ENCODE results near the gene SCO1. TPM values are rescaled to one million over a fixed set of nuclear protein-coding genes. Genes with fewer than 3 reads are reported as not detected.
A peak's percentile ranks its signal among the peaks of the same experiment; 100 is the strongest.
"Not testable (repeated sequence)": the region's sequence is repeated elsewhere in the genome, so short reads cannot be mapped to it uniquely, and the experiment has no call there.

Gene SCO1
- total RNA-seq, 1 experiment from 2014 or later, result 62.4 TPM

DNA sequence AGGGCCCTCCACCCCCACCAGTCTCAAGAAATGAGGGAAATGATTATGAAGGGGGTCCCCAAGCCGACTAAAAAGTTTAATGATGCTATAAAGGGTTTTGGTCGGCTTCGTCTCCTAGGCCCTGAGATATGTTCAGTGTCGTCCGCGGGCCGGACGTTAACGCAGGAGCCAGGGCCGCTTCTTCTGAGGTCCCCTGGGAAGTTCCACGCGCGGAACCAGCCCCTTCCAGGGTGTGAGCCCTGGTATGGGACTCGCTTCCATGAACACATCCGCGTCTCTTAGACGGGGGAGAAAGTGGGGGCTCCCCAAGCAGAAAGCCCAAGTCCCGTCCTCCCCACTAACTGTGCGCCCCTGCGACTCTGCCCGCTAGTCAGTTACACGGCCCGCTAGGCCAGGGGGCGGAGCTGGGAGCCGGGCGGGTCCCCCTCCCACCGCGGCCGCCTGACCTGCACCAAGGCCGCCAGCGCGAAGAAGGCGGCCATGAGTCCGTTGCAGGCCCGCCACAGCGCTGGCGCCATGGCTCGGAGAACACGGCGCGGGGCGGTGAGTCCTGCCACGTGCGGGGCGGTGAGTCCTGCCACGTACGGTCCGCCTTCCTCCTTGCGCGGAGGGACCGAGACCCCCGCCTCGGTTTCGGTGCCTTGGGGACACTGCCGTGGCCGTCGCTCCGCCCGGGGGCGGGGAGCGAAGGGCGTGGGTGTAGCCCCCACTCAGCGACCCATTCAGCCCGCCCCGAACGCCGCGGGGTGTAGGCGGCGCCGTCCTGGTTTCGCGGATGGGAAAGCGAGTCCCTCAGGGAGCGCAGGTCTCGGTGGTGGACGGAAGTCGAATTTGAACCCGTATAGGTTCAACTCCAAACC is 32.2 kb upstream of the SCO1 start, which contains the start of gene TMEM220:
Gene TMEM220, minus strand, starts transcription at position 690 of the 860 bp plus-strand sequence. Its CDS starts 172 bp downstream, at position 518.
- peak; percentile 87 for DNase-seq (ENCODE audit: low read depth, low spot score)
- in situ Hi-C loops (cut with HindIII; ENCODE audit: low pct_unique_long_range_greater_than_20kb, low sequenced_read_pairs), result no loop called here

- in situ Hi-C loops (cut with HindIII; ENCODE audit: low pct_unique_long_range_greater_than_20kb, low sequenced_read_pairs), result no loop called here
Measured at GRCh38 chr17:10728331-10728892, 31.1 kb upstream of the SCO1 start.

DNA sequence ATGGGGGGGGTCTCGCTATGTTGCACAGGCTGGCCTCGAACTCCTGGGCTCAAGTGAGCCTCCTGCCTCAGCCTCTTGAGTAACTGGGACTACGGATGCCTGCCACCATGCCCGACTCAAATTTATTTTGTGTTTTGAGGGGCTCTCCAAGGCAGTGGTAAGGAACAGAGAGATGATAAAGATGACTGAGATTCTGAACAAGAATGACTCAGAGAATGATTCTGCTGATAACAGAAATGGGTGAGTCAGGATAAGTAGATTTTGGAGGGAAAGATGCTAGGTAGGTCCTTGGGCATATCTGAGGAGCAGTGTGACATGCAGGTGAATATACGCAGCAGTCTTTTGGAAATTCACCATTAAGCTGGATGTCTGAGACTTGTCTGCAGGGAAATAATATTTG is 29.9 kb upstream of the SCO1 start:
- in situ Hi-C loops (cut with HindIII; ENCODE audit: low pct_unique_long_range_greater_than_20kb, low sequenced_read_pairs), result no loop called here
- DNase-seq (ENCODE audit: low read depth, low spot score), result no peak

More at GRCh38 chr17:10728331-10728892, 31.1 kb upstream of the SCO1 start:
- DNase-seq (ENCODE audit: low read depth, low spot score), result no peak

GRCh38 chr17:10726196-10726595 is 28.9 kb upstream of the SCO1 start:
- in situ Hi-C loops (cut with HindIII; ENCODE audit: low pct_unique_long_range_greater_than_20kb, low sequenced_read_pairs), result no loop called here
- no peak for DNase-seq (ENCODE audit: low read depth, low spot score)

GRCh38 chr17:10725262-10725661 is 27.9 kb upstream of the SCO1 start:
- in situ Hi-C loops (cut with HindIII; ENCODE audit: low pct_unique_long_range_greater_than_20kb, low sequenced_read_pairs), result no loop called here

DNA sequence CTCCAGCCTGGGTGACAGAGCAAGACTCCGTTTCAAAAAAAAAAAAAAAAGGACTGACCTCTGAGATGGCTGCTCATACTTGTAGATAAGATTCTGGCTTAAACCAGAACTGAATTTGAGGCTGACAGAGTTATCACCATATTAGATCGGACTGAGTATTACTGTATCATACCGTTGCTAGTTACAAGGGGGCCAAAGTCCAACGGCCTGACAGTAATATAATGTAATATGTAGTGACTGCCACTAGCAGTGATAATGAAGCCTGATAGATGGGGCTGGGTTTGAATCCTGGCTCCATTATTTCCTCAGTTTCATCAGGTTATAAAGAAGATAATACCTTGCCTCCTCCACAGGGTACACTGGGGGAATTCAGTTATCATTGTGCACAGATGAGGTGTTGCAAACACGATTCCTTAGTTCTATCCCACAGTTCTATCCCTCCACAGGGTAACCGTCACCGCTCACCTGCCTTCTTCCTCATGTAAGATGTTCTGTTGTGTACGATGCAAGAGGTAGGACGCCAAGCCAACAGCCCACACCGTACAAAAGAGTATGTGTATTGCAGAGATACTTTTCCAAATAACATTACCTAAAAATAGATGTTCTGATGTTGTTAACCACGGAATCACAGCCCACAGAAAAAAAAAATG is 27.3 kb upstream of the SCO1 start:
- no peak for DNase-seq (ENCODE audit: low read depth, low spot score)
- in situ Hi-C loops (cut with HindIII; ENCODE audit: low pct_unique_long_range_greater_than_20kb, low sequenced_read_pairs), result no loop called here

More at GRCh38 chr17:10725262-10725661, 27.9 kb upstream of the SCO1 start:
- no peak for DNase-seq (ENCODE audit: low read depth, low spot score)

DNA sequence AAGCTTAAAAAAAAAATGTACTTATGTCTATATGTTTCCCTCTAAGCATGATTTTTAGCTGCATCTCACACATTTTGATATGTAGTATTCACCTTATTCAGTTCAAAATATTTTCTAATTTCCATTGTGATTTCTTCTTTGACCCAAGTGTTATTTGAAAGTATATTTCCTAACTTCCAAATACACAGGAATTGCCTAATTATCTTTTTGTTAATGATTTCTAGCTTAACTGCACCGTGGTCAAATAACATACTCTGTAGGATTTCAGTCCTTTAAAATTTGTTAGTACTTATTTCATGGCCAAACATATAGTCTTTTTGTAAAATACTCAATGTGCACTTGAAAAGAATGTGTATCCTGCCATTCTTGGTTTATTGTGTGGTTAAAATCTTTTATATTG is 21.2 kb upstream of the SCO1 start:
- in situ Hi-C loops (cut with HindIII; ENCODE audit: low pct_unique_long_range_greater_than_20kb, low sequenced_read_pairs), result no loop called here
- no peak for DNase-seq (ENCODE audit: low read depth, low spot score)

GRCh38 chr17:10716218-10716617 is 18.9 kb upstream of the SCO1 start:
- in situ Hi-C loops (cut with HindIII; ENCODE audit: low pct_unique_long_range_greater_than_20kb, low sequenced_read_pairs), result no loop called here

DNA sequence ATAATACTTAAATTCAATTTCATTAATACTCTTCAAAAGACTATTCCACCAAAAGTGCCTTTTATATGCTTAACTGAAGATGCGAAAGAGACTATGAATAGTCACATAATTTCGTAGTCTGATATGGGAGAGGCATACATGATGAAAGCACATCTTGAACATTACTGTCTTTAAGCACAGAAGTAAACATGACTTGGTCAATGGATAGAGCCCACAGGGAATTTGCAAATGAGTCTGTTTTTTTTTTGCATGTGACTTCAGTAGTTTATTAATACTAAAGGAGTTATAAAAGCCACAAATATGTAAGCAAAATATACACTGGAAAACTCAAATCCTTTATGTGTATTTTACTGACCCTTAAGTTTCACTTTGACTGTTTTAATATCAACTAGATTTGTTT is 16.0 kb upstream of the SCO1 start:
- in situ Hi-C loops (cut with HindIII; ENCODE audit: low pct_unique_long_range_greater_than_20kb, low sequenced_read_pairs), result no loop called here
- no peak for DNase-seq (ENCODE audit: low read depth, low spot score)

More at GRCh38 chr17:10716218-10716617, 18.9 kb upstream of the SCO1 start:
- no peak for DNase-seq (ENCODE audit: low read depth, low spot score)

DNA sequence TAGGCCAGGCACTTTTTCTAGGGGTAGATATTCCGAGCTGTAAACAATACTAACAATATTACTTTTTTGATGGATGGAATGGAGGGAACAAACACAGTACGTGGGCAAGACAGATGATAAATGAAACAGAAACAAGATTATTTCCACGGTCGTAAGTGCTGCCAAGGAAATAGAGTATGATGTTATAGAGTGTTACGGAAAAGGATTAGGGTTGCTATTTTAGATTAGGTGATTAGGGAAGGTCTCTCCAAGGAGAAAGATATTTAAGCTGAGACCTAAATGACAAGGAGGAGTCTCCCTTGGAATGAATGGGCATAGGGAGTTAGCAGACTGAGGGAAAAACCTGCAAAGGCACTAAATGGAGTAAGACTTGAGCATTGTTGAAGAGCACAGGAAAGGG is 8.4 kb upstream of the SCO1 start:
- no peak for DNase-seq (ENCODE audit: low read depth, low spot score)
- in situ Hi-C loops (cut with HindIII; ENCODE audit: low pct_unique_long_range_greater_than_20kb, low sequenced_read_pairs), result no loop called here

GRCh38 chr17:10702574-10702973 is 5.2 kb upstream of the SCO1 start:
- in situ Hi-C loops (cut with HindIII; ENCODE audit: low pct_unique_long_range_greater_than_20kb, low sequenced_read_pairs), result no loop called here
- DNase-seq (ENCODE audit: low read depth, low spot score), result no peak

- in situ Hi-C loops (cut with HindIII; ENCODE audit: low pct_unique_long_range_greater_than_20kb, low sequenced_read_pairs), result no loop called here
- peak; percentile 32 for DNase-seq (ENCODE audit: low read depth, low spot score)
Measured at GRCh38 chr17:10699856-10700255, 2.5 kb upstream of the SCO1 start.

- in situ Hi-C loops (cut with HindIII; ENCODE audit: low pct_unique_long_range_greater_than_20kb, low sequenced_read_pairs), result no loop called here
Measured at GRCh38 chr17:10698096-10698818, 924 bp upstream of the SCO1 start.

DNA sequence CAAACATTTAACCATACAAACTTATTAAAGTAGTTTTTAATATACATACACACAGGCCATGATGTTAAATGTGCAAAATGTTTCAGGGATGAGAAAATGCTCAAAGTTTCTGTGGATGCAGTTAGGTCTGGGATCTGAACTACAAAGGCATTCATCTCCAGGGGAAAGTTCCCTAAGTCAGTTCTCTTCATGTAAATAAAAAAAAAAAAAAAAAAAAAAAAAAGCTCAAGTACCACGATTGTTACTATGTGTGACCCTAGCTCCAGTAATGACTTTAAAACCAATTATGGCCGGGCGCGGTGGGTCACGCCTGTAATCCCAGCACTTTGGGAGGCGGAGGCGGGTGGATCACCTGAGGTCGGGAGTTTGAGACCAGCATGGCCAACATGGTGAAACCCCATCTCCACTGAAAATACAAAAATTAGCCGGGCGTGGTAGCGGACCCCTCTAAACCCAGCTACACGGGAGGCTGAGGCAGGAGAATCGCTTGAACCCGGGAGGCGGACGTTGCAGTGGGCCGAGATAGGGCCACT is 1.4 kb downstream of the SCO1 start:
- DNase-seq (ENCODE audit: low read depth, low spot score); in situ Hi-C loops (cut with HindIII; ENCODE audit: low pct_unique_long_range_greater_than_20kb, low sequenced_read_pairs): not testable (repeated sequence)

More at GRCh38 chr17:10698096-10698818, 924 bp upstream of the SCO1 start:
- peak; percentile 34 for DNase-seq (ENCODE audit: low read depth, low spot score)

- DNase-seq (ENCODE audit: low read depth, low spot score), result peak; percentile 19
- in situ Hi-C loops (cut with HindIII; ENCODE audit: low pct_unique_long_range_greater_than_20kb, low sequenced_read_pairs), result no loop called here
Measured at GRCh38 chr17:10687499-10687898, 9.8 kb downstream of the SCO1 start.

GRCh38 chr17:10683853-10684252 is 13.5 kb downstream of the SCO1 start:
- in situ Hi-C loops (cut with HindIII; ENCODE audit: low pct_unique_long_range_greater_than_20kb, low sequenced_read_pairs), result no loop called here

DNA sequence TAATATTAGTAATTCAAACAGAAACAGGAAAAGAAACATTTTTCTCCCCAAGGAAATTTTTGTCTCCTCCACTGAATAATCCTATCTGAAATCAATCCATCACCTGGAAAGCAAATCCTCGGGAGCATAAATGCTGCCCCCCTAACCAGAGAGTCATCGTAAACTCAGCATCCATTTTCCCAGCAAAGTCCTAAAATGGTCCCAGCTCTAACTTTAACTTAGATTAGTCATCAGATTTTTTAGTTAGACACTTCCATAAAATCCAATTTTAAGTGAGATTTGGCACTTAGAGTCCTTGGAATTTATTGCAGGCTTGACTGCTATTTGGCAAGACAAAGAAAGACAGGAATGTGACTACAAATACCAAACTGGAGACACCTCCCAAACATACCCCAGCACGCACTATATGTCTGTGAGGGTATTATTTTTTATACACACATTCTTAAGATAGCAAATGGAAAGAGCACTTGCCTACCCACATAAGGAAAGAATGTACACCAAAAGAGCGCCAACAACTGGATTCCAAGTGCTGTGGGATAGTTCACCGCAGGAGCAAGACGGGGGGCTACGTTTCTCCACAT is 15.4 kb downstream of the SCO1 start:
- no peak for DNase-seq (ENCODE audit: low read depth, low spot score)
- in situ Hi-C loops (cut with HindIII; ENCODE audit: low pct_unique_long_range_greater_than_20kb, low sequenced_read_pairs), result no loop called here

More at GRCh38 chr17:10683853-10684252, 13.5 kb downstream of the SCO1 start:
- peak; percentile 73 for DNase-seq (ENCODE audit: low read depth, low spot score)

All from SK-MEL-5 (cell line).